NCI-H774 (cell line): ENCODE measurements around the gene KRTAP4-4.

Experiments used
- DNase-seq: peaks from one replicate; lab custom pipeline; 2025; lab: John Stamatoyannopoulos, UW

KRTAP4-4 gene

GRCh38 chr17:41111151-41111885 is 49.2 kb downstream of the KRTAP4-4 start:
- no peak for DNase-seq
